HG02759 (cell line): ENCODE results near the gene HEATR9.
"Not testable (repeated sequence)": the region's sequence is repeated elsewhere in the genome, so short reads cannot be mapped to it uniquely, and the experiment has no call there.

Experiments
- ATAC-seq: cut with Tn5 transposase; IDR thresholded peaks from one replicate; pipeline ENCODE4 v1.9.1; 2021; ENCODE audit warnings: mild to moderate bottlenecking, moderate library complexity; ENCODE audit not compliant: unreplicated experiment

The HEATR9 gene, protein sequence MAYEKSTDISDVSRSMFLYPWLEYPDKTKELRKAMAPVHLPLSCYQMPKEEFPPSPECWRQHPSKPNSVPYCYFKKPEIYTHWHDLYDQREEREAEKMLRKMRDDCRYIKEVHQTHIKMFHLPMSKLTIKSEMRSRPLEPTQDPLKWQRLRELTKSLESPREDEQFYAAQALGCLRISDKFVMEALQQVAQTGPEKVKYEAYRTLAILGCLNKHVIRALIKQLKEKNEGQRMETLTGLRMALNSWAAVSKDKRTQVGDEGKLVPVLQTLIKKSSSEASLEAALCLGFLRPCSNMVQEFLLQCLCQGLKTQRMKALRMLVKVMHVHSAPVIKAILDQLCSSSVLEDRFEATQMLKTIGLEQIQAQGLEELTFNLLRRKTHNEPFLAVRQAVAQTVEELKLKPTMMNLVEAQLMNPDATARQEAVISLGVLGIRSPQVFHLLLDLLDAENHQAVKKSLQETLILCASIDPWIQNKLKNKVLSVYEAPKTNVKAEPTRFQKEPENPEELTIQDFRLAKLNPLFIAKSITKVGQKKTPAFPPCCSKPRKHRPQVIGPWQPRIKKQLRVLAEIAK

DNA sequence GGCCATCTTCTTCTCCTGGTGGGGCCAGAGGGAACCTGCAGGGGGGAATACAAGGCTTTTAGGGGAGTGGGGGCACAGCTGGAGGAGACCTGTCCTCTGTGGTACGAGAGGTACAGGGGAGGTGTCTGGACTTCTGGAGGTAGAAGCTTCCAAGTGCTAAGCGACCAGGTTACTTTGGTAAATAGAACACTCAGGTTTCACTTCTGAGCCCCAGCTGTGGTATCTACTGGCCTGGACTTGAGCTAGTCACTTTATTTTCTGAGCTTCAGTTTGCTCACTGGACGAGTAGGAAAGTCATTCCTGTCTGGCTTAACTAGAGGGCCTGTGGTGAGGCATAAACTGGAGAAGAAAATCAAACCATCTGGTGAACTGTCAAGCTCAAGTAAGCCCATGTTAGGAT, at the start of gene HEATR9:
HEATR9 (minus strand) TSS at position 155 of the 400 bp plus-strand sequence; CDS start at position 6, 149 bp downstream.
- ATAC-seq: no peak

DNA sequence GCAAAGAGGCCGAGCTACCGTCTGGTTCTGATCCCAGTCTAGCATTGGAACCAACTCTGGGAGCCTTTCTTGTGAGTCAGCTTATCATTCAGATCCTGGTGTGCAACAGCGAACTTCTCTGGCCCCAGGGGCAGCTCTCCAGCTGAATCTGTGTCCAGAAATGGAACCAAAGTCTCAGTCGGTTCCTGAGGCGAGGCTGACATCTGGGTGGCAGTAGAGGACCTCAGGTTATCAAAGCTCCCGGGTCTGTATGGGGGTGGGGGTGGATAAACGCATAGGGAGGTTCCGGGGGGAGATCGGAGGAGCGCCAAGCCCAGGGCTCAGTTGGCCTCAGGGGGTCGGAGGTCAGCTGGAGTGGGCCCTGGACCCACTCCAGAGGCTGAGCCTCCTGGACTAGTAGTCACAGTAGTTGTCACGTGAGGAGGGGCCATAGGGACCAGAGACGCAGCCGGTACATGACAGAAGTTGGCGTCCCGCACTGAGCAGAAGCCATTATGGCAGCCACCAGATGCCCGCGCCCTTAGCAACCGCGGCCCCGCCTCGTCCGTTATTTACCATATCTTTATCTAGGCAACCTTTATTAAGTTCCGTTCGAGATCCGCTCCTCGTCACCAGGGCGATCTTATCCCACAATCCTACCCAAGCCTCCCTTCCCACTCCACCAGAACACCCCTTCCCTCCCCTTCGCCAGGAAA, 49.0 kb upstream of the HEATR9 start:
- ATAC-seq: no peak

DNA sequence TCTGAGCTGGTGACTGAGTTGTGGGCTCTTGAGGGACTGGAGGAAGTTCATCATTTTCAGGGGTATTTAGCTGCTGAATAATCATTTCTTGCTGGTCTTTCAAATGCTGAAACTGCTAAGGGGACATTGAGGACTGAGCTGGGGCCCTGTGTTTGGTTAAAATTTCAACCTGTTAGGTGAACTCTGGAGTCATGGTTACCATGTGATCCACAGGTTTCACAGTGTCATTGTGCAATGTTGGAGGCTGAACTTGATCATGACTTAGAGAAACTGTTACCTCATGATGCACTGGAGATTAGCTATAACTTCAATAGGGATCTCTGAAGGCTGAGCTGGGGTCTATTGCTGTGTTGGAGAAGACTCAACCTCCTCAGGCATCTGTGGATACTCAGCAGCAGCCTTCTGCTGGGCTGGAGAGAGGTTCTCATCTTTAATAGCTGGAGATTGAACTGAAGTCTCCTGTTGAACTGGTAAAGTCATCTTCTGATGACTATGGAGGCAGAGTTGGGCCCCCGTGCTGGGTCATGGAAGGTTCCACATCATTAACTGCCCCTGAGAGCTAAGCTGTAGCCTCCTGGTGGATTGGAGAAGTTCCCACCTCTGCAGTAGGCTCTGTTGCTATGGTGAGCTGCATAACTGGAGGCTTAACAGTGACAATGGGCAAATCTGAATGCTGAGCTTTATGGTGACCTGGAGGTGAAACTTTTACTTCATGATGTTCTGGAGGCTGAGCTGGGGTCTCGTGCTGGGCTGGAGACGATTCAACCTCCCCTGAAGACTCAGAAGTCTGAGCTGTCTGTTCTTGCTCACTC, 46.7 kb upstream of the HEATR9 start:
- ATAC-seq: no peak

DNA sequence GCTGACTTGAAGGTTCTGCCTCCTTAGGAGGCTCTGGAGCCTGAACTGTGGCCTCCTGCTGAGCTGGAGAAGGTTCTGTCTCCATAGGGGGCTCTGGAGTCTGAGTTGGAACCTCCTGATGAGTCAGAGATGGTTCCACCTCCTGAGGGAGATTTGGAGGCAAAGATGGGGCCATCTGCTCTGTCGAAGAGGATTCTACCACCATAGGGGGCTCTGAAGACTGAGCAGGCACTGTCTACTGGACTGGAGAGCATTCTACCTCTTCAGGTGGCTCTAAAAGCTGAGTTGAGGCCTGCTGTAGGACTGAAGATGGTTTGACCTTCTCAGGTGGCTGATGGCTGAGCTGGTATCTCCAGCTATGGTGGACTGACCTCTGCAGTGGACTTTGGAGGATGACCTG, 45.7 kb upstream of the HEATR9 start:
- ATAC-seq: no peak

DNA sequence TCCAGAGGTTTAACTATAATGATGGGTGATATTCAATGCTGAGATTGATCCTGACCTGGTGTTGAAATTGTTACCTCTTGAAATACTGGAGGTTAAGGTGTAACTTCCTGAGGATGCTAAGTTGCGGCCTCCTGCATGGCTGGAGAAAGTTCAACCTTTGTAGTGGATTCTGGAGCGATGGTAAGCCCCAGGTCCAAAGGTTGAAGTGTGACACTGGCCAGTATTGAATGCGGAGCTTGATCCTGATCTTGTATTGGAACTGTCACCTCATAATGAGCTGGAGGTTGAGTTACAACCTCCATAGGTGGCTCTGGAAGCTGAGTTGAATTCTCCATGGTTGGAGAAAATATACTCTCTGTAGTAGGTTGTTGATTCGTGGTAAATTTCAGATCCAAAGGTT, 44.9 kb upstream of the HEATR9 start:
- no peak for ATAC-seq

DNA sequence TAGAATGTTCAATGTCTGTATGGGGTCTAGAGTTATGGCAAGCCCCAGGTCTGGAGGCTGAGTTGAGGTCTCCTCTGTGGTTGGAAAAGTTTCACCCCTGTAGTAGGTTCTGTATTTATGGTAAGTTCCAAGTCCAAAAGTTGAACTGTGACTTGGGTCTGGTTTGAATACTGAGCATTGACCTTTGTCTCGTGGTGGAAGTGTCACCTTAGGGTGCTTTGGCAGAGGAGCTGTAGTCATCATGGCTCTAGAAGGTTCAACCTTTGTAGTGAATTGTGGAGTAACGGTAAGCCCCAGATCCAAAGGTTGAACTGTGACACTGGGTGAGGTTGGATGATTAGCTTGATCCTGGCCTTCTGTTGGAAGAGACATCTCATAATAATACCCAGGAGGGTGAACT, 44.3 kb upstream of the HEATR9 start:
- ATAC-seq: no peak

DNA sequence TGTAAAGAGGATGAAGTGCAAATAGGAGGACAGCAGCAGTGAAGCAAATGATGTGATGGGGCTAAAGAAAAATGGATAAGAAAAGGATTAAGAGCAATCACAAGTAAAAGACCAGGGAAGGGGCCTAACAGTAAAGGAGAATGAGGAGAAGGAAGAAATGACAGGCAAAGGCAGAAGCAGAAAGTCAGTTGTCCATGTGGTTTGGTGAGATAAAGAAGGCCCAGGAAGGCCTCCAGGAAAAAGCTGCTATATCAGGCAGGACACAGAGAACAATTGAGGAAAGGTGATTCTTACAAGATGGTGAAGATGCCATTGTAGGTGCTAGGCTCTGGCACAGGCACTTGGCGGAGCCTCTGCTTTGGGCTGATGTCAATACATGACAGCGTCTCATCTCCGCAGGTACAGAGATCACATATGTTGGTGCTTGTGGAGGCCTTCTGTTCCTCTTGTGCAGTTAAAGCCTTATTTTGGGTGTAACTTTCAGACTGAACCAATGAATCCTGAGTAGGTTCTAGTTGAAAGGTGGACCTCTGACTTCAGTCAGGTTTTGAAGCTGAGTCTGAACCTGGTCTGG, 43.7 kb upstream of the HEATR9 start:
- ATAC-seq: no peak

DNA sequence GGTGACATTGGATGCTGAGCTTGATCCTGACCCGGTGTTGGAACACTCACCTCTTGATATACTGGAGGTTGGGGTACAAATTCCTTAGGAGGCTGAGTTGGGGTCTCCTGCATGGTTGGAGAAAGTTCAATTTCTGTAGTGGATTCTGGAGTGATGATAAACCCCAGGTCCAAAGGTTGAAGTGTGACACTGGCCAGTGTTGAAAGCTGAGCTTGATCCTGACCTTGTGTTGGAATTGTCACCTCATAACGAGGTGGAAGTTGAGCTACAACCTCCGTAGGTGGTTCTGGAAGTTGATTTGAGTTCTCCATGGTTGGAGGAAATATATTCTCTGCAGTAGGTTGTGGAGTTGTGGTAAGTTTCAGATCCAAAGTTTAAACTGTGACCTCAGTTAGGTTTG, 40.7 kb upstream of the HEATR9 start:
- ATAC-seq: no peak

DNA sequence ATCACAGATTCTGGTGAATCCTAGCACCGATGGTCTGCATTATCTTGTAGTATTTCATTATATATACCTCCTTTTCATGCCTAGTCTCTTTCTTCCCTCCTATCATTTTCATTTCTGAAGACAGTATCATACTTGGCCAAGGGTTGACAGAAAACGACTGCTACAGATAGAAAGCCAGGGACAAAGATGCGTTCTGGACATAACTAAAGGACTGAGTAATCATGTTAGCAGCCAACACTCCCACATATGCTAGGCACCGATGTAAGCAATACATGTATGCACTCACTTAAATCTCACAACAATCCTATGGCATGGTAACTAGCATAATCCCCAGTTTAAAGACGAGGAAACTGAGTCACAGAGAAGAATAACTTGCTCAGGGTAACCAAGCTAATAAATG, 39.0 kb upstream of the HEATR9 start:
- no peak for ATAC-seq

DNA sequence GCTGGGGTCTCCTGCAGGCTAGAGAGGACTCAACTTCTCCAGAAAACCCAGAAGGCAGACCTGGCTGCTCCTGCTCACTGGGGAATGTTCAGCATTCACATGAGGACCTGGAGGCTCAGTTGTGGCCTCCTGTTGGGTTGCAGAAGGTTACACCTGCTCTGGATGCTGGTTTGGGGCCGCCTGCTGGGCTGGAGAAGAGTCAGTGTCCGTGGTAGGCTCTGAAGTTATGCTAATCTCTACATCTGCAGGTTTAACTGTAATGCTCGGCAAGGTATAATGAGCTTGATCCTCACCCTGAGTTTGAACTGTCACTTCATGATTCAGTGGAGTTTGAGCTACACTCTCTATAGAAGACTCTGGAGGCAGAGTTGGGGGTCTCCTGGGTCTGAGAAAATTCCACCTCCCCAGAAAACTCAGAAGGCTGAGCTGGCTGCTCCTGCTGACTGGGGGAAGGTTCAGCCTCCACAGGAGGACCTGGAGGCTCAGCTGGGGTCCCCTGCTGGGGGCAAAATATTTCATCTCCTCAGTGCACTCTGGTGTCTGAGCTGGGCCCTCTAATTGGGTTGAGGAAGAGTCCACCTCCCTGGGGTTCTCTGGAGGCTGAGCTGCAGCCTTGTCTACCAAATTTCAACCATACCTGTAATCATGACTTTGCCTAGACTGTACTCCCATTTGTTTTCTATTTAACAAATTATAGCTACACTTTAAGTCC, 38.4 kb upstream of the HEATR9 start:
- no peak for ATAC-seq

DNA sequence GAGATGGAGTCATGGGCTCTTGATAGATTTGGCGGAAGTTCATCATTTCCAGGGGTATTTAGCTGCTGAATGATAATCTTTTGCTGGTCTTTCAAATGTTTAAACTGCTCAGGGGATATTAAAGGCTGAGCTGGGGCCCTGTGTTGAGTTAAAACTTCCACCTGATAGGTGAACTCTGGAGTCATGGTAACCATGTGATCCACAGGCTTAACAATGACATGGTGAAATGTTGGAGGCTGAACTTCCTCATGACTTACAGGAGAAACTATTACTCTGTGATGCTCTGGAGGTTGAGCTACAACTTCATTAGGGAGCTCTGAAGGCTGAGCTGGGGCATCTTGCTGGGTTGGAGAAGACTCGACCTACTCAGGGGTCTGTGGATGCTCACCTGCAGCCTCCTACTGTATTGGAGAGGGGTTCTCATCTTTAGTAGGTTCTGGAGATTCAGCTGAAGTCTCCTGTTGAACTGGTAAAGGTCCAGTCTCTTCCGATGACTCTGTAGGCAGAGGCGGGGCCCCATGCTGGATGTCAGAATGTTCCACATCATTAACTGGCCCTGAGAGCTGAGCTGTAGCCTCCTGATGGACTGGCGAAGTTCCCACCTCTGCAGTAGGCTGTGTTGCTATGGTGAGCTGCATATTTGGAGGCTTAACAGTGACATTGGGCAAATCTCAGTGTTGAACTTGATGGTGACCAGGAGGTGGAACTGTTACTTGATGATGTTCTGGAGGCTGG, 37.7 kb upstream of the HEATR9 start:
- ATAC-seq: no peak

DNA sequence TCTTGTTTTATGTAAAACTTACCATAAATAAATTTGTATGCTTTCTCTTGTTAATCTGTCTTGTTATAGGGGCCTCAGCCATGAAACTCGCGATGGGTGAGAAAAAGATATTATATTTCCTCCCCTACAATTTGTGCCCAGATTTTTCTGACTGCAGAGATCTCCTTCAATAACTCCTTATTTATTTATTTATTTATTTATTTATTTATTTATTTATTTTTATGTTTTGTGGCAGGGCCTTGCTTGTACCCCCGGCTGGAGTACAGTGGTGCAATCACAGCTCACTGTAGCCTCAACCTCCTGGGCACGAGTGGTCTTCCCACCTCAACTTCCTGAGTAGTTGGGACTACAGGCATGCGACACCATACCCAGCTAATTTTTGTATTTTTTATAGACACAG, 34.8 kb upstream of the HEATR9 start:
- ATAC-seq: no peak

DNA sequence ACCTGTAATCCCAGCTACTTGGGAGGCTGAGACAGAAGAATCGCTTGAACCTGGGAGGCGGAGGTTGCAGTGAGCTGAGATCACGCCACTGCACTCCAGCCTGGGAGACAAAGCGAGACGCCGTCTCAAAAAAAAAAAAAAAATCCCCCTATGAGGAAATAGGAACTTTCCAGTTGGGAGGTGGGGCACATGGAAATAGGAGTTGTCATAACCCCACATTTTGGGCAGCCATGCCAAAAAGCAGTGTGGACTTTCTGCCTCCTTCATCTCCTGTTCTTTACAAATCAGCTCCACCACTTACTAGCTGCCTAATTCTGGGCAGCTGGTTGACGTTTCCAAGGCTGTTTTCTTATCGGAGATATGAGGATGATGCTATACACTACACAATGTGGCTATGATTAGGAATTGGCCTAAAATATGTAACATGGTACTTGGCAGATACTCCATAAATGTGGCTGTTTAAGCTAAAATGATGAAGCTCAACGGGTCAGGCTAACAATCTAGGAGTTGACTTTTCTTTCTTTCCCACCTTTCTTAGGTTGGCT, 33.0 kb upstream of the HEATR9 start:
- no peak for ATAC-seq

DNA sequence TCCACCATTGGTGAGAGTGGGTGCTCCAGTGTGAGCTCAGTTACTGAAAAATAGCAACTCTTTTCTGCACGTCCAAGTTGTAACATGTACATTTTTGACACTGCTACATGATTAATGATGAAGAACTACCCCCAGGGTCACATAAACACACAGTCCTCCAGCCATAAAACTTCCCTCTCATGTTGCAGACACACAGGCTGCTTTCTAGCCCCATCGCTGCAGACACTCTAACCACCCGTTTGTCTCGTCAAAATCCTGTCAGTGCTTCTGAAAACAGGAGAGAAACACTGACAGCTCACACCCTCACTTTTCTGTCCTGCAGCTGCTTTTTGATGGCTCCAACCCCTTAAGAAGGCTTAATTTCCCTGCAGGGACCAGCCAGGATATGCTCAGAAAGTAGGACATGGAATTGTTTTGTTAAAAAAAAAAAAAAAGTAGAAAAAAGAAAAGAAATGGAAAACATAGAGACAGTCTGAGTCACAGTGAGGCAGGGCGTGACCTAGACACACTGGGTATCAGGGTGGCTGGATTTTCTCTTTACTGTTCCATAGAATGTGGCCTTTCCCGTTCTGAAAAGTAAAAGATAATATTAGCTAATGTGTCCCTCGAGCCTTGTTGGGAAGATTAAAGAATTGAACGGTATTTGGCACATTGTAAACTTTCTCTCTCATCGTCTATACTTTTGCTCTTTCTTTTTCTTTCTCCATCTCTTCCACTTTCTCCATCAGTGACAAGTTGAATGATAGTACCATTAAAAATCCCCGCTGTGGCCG, 32.2 kb upstream of the HEATR9 start:
- no peak for ATAC-seq

DNA sequence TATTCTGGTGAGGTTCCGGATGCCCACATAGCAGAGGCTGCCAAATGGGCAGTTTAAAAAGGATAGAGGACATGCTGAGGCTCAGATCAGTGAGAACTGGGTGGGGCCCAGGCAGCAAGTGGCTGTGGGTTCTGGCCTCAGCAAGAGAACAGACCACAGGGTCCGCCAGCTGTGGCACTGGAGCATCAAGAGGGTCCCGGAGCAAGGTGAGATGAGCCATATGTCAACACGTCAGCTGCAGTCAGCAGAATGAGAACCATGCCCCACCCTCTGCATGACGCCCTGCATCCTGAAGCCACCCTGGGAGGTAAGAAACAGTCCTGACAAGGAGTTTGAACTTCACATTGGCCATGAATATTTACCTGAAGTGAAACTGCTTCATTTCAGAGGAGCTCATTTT, 31.6 kb upstream of the HEATR9 start:
- no peak for ATAC-seq

DNA sequence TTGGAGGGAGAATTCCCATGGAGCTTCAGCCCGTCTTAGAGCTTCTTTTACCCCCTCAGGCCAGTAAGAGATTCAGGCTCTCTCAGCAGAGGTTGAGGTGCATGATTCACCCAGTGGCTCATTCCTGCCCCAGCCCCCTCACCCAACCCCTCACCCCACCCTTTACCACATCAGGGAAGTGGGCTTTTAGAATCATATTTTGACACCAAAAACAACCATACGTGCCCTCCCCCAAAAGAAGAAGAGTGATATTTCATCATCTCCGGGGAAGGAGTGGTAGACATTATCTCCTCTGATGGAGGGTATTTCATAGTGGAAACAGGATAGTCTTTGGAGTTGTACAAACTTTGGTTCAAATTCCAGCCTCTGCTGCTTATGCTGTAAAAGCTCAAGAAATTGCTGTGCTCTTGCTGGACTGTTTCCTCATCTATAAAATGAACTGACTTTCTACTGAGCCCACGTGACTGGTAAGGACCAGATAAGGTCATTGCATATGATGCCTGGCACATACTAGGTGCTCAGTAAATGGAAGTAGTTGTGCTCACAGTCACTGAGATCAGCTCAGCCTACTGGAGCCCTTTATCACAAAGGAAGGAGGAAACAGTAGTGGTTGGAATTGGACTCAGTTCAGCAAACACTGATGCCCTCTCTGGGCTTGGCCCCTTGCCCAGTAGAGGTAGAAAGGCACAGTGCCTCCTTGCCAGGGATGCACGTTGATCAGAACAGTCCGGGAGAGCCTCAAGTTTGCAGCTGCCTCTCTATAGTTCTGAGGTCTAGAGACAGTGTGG, 29.8 kb upstream of the HEATR9 start:
- no peak for ATAC-seq

DNA sequence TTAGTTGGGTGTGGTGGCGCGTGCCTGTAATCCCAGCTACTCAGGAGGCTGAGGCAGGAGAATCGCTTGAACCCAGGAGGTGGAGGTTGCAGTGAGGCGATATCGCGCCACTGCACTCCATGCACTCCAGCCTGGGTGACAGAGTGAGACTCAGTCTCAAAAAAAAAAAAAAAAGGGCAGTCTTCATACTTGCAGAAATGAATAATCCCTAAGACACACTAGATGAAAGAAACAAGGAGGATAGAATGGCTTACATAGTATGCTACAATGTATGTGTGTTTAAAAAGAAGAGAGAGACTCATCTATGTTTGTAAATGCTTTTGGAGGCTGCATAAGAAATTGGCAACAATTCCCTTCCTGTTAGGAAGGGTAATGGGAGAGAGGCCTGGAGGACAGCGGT, 29.1 kb upstream of the HEATR9 start:
- ATAC-seq: not testable (repeated sequence)
